ENCODE results near the gene CCDC97.

DNA sequence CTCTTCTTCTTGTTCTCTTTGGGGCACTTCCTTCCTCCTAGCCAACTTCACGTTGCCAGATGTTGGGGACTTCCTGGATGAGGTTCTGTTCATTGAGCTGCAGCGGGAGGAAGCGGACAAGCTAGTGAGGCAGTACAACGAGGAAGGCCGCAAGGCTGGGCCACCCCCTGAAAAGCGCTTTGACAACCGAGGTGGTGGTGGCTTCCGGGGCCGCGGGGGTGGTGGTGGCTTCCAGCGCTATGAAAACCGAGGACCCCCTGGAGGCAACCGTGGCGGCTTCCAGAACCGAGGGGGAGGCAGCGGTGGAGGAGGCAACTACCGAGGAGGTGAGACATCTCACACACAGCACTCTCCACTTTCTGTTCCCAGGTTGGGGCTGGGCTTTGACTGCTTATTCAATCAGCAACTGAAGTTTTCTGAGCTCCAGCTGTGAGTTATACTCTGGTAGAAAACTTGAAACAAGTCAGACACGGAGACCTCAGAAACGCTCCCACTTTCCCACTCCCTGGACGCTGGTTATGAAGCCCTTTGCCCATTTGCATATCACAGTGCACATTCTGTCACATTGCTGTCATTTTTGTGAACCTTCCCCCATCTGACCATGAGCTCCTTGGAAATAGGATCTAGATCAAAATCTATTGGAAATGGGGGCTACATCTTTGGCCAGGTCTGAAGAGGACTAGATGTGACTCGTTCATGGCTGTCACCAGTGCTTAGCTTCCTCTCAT is 7.2 kb upstream of the CCDC97 start:
- TF ChIP-seq CTCF (IDR thresholded peaks at IDR 0.05; ENCODE audit: insufficient read depth, low read length, poor library complexity, severe bottlenecking) (no peak), EZH2phosphoT487 (conservative IDR thresholded peaks at IDR 0.05; ENCODE audit: low read length) (no peak)
